ENCODE results near the gene SMARCD3. TPM values are rescaled to one million over a fixed set of nuclear protein-coding genes. Genes with fewer than 3 reads are reported as not detected.

SMARCD3 gene
- total RNA-seq, 1 experiment from 2014 or later: 27.8 TPM

DNA sequence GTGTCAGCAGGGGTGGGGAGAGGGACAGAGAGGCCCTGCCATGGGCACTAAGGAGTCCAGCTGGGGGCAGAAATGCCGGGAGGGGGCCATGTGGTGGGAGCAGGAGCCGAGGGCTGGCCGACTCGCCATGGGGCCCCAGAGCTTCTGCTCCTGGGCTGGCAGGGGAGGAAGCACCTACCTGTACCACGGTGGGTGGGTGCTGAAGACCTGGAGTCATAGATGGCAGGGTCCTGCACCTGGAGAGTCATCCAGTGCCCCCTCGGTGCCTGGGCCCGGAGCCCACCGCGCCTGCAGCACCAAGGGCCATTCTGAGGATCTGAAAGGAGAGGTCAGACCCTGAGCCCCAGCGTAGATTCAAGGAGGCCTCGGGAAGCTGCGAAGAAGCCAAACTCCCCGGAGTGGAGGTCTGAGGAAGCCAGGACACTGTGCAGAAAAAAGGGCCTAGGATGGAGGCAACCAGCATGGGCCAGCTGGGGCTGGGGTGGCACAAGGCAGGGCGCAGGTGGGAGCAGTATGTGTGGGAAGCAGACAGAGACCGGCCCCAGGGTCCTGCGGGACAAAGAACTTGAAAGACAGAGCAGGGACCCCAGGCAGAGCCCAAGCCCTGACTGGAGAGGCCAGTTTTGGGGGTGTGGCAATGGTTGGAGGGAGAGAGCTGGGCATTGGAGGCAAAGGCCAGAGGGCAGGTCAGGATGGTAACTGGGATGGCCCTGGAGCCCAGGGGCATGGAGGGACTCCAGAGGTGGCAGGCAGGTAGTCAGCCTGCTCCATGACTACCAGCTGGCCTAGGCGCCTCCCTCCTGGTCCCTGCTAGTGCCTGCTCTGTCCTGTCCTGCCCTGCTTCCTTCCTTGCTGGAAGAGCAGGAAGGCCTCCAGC lies 26.7 kb upstream of the SMARCD3 start:
- no peaks in the 10 kb centered on the region for H3K36me3 ChIP-seq (ENCODE audit: control insufficient read depth, insufficient read depth, low read length)
- in situ Hi-C loops (cut with HindIII; ENCODE audit: low pct_unique_long_range_greater_than_20kb, low sequenced_read_pairs): no loop called here
- TF ChIP-seq, protein P1, sequence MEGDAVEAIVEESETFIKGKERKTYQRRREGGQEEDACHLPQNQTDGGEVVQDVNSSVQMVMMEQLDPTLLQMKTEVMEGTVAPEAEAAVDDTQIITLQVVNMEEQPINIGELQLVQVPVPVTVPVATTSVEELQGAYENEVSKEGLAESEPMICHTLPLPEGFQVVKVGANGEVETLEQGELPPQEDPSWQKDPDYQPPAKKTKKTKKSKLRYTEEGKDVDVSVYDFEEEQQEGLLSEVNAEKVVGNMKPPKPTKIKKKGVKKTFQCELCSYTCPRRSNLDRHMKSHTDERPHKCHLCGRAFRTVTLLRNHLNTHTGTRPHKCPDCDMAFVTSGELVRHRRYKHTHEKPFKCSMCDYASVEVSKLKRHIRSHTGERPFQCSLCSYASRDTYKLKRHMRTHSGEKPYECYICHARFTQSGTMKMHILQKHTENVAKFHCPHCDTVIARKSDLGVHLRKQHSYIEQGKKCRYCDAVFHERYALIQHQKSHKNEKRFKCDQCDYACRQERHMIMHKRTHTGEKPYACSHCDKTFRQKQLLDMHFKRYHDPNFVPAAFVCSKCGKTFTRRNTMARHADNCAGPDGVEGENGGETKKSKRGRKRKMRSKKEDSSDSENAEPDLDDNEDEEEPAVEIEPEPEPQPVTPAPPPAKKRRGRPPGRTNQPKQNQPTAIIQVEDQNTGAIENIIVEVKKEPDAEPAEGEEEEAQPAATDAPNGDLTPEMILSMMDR (IDR thresholded peaks at IDR 0.05): no peak
- TF ChIP-seq, protein P2, sequence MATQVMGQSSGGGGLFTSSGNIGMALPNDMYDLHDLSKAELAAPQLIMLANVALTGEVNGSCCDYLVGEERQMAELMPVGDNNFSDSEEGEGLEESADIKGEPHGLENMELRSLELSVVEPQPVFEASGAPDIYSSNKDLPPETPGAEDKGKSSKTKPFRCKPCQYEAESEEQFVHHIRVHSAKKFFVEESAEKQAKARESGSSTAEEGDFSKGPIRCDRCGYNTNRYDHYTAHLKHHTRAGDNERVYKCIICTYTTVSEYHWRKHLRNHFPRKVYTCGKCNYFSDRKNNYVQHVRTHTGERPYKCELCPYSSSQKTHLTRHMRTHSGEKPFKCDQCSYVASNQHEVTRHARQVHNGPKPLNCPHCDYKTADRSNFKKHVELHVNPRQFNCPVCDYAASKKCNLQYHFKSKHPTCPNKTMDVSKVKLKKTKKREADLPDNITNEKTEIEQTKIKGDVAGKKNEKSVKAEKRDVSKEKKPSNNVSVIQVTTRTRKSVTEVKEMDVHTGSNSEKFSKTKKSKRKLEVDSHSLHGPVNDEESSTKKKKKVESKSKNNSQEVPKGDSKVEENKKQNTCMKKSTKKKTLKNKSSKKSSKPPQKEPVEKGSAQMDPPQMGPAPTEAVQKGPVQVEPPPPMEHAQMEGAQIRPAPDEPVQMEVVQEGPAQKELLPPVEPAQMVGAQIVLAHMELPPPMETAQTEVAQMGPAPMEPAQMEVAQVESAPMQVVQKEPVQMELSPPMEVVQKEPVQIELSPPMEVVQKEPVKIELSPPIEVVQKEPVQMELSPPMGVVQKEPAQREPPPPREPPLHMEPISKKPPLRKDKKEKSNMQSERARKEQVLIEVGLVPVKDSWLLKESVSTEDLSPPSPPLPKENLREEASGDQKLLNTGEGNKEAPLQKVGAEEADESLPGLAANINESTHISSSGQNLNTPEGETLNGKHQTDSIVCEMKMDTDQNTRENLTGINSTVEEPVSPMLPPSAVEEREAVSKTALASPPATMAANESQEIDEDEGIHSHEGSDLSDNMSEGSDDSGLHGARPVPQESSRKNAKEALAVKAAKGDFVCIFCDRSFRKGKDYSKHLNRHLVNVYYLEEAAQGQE (IDR thresholded peaks at IDR 0.05; ENCODE audit: insufficient read depth in 1 of 2, low read depth in 2 of 2, low read length in 1 of 2): no peak
- TF ChIP-seq SIN3A (IDR thresholded peaks at IDR 0.05; ENCODE audit: borderline replicate concordance, insufficient read depth, low read depth, low read length) (no peak), TCF7L2 (IDR thresholded peaks at IDR 0.05; ENCODE audit: low read depth, low read length) (no peak), POLR2AphosphoS5 (IDR thresholded peaks at IDR 0.05; ENCODE audit: low read depth, low read length) (no peak)
- H3K27me3 ChIP-seq (ENCODE audit: control insufficient read depth, insufficient read depth, low read length): no peaks in the 10 kb centered on the region
- no peaks in the 10 kb centered on the region for H3K9me3 ChIP-seq (ENCODE audit: control insufficient read depth, insufficient read depth, low read depth, low read length)
- no TSS peak for BruUV-seq (replicated peaks)
- H3K4me1 ChIP-seq (ENCODE audit: control insufficient read depth, insufficient read depth, low read length): peaks cover 5% of the 10 kb centered on the region; the same call in 1 of the 2 replicates
- DNase-seq (ENCODE audit: low read depth, low spot score) (no peak), ATAC-seq (peak; percentile 29)
- no peak overlapping the region for H3K27ac ChIP-seq (ENCODE audit: low read length)
- CTCF ChIA-PET: no interaction called here
- POLR2A ChIA-PET: no interaction called here
- intact Hi-C loops (cut with micrococcal nuclease; ENCODE audit: unreplicated experiment): no loop called here
- H3K4me3 ChIP-seq (ENCODE audit: low read depth in 2 of 2, low read length in 2 of 2): no peak overlapping the region

DNA sequence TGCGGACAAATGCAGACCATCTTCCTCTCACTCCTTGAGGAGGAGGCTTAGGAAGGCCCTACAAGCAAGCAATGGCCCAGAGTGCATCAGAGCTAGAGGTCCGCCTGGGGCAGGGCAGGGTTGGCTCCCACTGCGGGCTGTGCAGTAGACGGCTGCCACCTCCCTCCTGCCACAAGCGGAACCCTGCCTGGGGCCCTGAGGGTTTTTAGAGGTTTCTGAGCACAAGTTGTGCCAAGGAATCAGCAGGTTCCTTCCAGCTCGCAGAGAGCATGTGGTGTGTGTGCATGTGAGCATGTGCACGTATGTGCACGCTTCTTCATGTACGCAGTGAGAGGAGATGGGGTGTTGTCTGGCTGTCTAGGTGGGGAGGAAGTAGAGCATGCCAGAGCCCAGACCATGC lies 25.9 kb upstream of the SMARCD3 start:
- intact Hi-C loops (cut with micrococcal nuclease; ENCODE audit: unreplicated experiment): no loop called here
- CTCF ChIA-PET: no interaction called here
- ATAC-seq (no peak), DNase-seq (ENCODE audit: low read depth, low spot score) (no peak)
- POLR2A ChIA-PET: no interaction called here
- no peak overlapping the region for H3K27ac ChIP-seq (ENCODE audit: low read length)
- no peaks in the 10 kb centered on the region for H3K9me3 ChIP-seq (ENCODE audit: control insufficient read depth, insufficient read depth, low read depth, low read length)
- no TSS peak for BruUV-seq (replicated peaks)
- in situ Hi-C loops (cut with HindIII; ENCODE audit: low pct_unique_long_range_greater_than_20kb, low sequenced_read_pairs): no loop called here
- H3K4me3 ChIP-seq (ENCODE audit: low read depth in 2 of 2, low read length in 2 of 2): no peak overlapping the region
- H3K36me3 ChIP-seq (ENCODE audit: control insufficient read depth, insufficient read depth, low read length): no peaks in the 10 kb centered on the region
- TF ChIP-seq SIN3A (IDR thresholded peaks at IDR 0.05; ENCODE audit: borderline replicate concordance, insufficient read depth, low read depth, low read length): no peak
- TF ChIP-seq, protein P2 (IDR thresholded peaks at IDR 0.05; ENCODE audit: insufficient read depth in 1 of 2, low read depth in 2 of 2, low read length in 1 of 2): no peak
- TF ChIP-seq POLR2AphosphoS5 (IDR thresholded peaks at IDR 0.05; ENCODE audit: low read depth, low read length): no peak
- no peak for TF ChIP-seq TCF7L2 (IDR thresholded peaks at IDR 0.05; ENCODE audit: low read depth, low read length)
- TF ChIP-seq, protein P1 (IDR thresholded peaks at IDR 0.05): no peak
- peaks cover 5% of the 10 kb centered on the region; the same call in 1 of the 2 replicates for H3K4me1 ChIP-seq (ENCODE audit: control insufficient read depth, insufficient read depth, low read length)
- H3K27me3 ChIP-seq (ENCODE audit: control insufficient read depth, insufficient read depth, low read length): no peaks in the 10 kb centered on the region

All from Panc1 (cell line).